ENCODE measurements around the gene COMT. TPM values are rescaled to one million over a fixed set of nuclear protein-coding genes. Genes with fewer than 3 reads are reported as not detected.

Gene COMT
- total and polyA plus RNA-seq, 9 of the 15 experiments (the other 6 are each of a cell fraction or from before 2014, with no cell fraction given), result 12.5 to 351 (median 155) TPM

- TF ChIP-seq, protein P1, sequence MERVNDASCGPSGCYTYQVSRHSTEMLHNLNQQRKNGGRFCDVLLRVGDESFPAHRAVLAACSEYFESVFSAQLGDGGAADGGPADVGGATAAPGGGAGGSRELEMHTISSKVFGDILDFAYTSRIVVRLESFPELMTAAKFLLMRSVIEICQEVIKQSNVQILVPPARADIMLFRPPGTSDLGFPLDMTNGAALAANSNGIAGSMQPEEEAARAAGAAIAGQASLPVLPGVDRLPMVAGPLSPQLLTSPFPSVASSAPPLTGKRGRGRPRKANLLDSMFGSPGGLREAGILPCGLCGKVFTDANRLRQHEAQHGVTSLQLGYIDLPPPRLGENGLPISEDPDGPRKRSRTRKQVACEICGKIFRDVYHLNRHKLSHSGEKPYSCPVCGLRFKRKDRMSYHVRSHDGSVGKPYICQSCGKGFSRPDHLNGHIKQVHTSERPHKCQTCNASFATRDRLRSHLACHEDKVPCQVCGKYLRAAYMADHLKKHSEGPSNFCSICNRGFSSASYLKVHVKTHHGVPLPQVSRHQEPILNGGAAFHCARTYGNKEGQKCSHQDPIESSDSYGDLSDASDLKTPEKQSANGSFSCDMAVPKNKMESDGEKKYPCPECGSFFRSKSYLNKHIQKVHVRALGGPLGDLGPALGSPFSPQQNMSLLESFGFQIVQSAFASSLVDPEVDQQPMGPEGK (CRISPR knock-in tag; IDR thresholded peaks at IDR 0.05; ENCODE audit: borderline replicate concordance), result 0 out of 2 replicates have a peak, but pooled peaks have one; percentile 13
- no peak for TF ChIP-seq RBM25 (IDR thresholded peaks at IDR 0.05; ENCODE audit: low read depth, low read length, severe bottlenecking)
- no peak for TF ChIP-seq MBD2 (IDR thresholded peaks at IDR 0.05; ENCODE audit: borderline replicate concordance, low read depth)
- no peak for TF ChIP-seq NEUROD1 (IDR thresholded peaks at IDR 0.05; ENCODE audit: borderline replicate concordance, low read depth, low read length, partially characterized antibody)
- TF ChIP-seq TAF1 (IDR thresholded peaks at IDR 0.05; ENCODE audit: control insufficient read depth, extremely low read depth, insufficient read depth, low read length, severe bottlenecking), result peak; percentile 11
- TF ChIP-seq KAT7 (CRISPR knock-in tag; IDR thresholded peaks at IDR 0.05; ENCODE audit: borderline replicate concordance), result no peak
- no peak for TF ChIP-seq ZNF143 (CRISPR knock-in tag; IDR thresholded peaks at IDR 0.05)
- peak; percentile 68; the same call in 1 of the 2 replicates for TF ChIP-seq PRMT5 (CRISPR knock-in tag; IDR thresholded peaks at IDR 0.05)
- peak; percentile 49; the same call in 1 of the 2 replicates for TF ChIP-seq MYNN (IDR thresholded peaks at IDR 0.05)
- TF ChIP-seq MYNN (CRISPR knock-in tag; IDR thresholded peaks at IDR 0.05), result no peak
- TF ChIP-seq POLR2B (IDR thresholded peaks at IDR 0.05; ENCODE audit: low read depth, partially characterized antibody), result peak; percentile 16
- no peak for TF ChIP-seq ZNF224 (CRISPR knock-in tag; IDR thresholded peaks at IDR 0.05)
- 0 out of 2 replicates have a peak, but pooled peaks have one; percentile 10 for TF ChIP-seq ZNF277 (CRISPR knock-in tag; IDR thresholded peaks at IDR 0.05; ENCODE audit: borderline replicate concordance)
- TF ChIP-seq RB1 (IDR thresholded peaks at IDR 0.05; ENCODE audit: low read depth), result 0 out of 2 replicates have a peak, but pooled peaks have one; percentile 46
- TF ChIP-seq ERF (CRISPR knock-in tag; IDR thresholded peaks at IDR 0.05), result 0 out of 2 replicates have a peak, but pooled peaks have one; percentile 12
- 0 out of 2 replicates have a peak, but pooled peaks have one; percentile 69 for TF ChIP-seq ZNF583 (CRISPR knock-in tag; IDR thresholded peaks at IDR 0.05)
- TF ChIP-seq SETDB1 (IDR thresholded peaks at IDR 0.05; ENCODE audit: low read length), result peak; percentile 58
- TF ChIP-seq ZNF121 (CRISPR knock-in tag; conservative IDR thresholded peaks at IDR 0.05), result no peak
- TF ChIP-seq BDP1 (IDR thresholded peaks at IDR 0.05; ENCODE audit: insufficient read depth, insufficient read length), result no peak
- no peak for TF ChIP-seq MED1 (CRISPR knock-in tag; IDR thresholded peaks at IDR 0.05; ENCODE audit: borderline replicate concordance)
- TF ChIP-seq HNRNPL (IDR thresholded peaks at IDR 0.05; ENCODE audit: low read depth, low read length), result peak; percentile 69; the same call in 1 of the 2 replicates
- TF ChIP-seq PTBP1 (IDR thresholded peaks at IDR 0.05; ENCODE audit: low read depth, low read length), result 0 out of 2 replicates have a peak, but pooled peaks have one; percentile 7
- TF ChIP-seq HDAC8 (tag; IDR thresholded peaks at IDR 0.05), result no peak
- peak; percentile 62; the same call in 1 of the 2 replicates for TF ChIP-seq ZBTB17 (CRISPR knock-in tag; IDR thresholded peaks at IDR 0.05)
- 0 out of 2 replicates have a peak, but pooled peaks have one; percentile 15 for TF ChIP-seq TAF15 (IDR thresholded peaks at IDR 0.05; ENCODE audit: low read depth, low read length)
- TF ChIP-seq PHB (CRISPR knock-in tag; IDR thresholded peaks at IDR 0.05), result 0 out of 2 replicates have a peak, but pooled peaks have one; percentile 52
- 0 out of 2 replicates have a peak, but pooled peaks have one; percentile 11 for TF ChIP-seq PPARD (CRISPR knock-in tag; IDR thresholded peaks at IDR 0.05)
Measured at GRCh38 chr22:19971276-19972124, 29.9 kb downstream of the COMT start (continued).
